H1 (cell line): Measurements from ENCODE around the gene MARCHF3. TPM values are rescaled to one million over a fixed set of nuclear protein-coding genes. Genes with fewer than 3 reads are reported as not detected.

Experiments
- SIX5 ChIP-seq: IDR thresholded peaks from 2 replicates; pipeline ENCODE4 v1.6.1; 2011; ENCODE audit warnings: mild to moderate bottlenecking, low read depth, low read length
- polyA plus RNA-seq, 7 experiments: library from polyadenylated mRNA; depleted of rRNA in 3 of 7; stranded (reverse) in 5 of 7; unstranded in 2 of 7; fragments of >200 nt in 5 of 7; fragments of 200-250 nt in 2 of 7; gene quantifications; 1 replicate in 5 of 7; 2 replicates in 1 of 7; 4 replicates in 1 of 7; pipeline versions ENCODE4 v1.2.1 to v1.2.3, GENCODE V29; 2011 to 2013; ENCODE audit warnings: missing spikeins in 2 of 7, mixed read lengths in 2 of 7
- total RNA-seq: library from RNA; stranded (reverse); fragmentation: NEBNext Ultra II Directional; extraction: Animal tissue kit (Norgen Biotek cat#: 25700); gene quantifications from 2 replicates; pipeline ENCODE4 v1.2.1, GENCODE V29; 2021
- TF ChIP-seq, protein P1 (sequence below), 3 experiments: IDR thresholded peaks; 1 replicate in 2 of 3; 2 replicates in 1 of 3; pipeline versions ENCODE4 v1.5.1 to v1.6.1; 2011; ENCODE audit warnings: low read length in 3 of 3, mild to moderate bottlenecking in 3 of 3, inconsistent platforms in 2 of 3, low read depth in 1 of 3, moderate library complexity in 1 of 3; ENCODE audit not compliant: insufficient read depth in 1 of 3; ENCODE audit errors: control extremely low read depth in 1 of 3

MARCHF3 gene
- total and polyA plus RNA-seq, 2 of the 8 experiments (the other 6 are each of a cell fraction or from before 2014, with no cell fraction given), result 12.0 to 16.9 TPM

DNA sequence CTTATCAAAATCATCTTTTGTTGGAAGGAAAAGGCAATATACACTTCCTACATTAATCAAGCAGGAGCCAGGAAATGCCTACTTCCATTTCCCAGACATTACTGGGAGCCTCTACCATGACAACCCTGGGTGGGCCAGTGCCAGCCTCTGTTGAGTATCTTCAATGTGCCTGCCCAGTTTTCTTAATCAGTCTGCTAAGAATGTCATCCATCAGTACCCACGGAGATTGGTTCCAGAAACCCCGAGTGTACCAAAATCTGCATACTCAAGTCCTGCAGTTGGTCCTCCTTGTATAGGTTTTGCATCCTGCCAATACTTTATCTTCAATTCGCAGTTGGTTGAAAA is 82.4 kb downstream of the MARCHF3 start (continued):
- TF ChIP-seq, protein P1, sequence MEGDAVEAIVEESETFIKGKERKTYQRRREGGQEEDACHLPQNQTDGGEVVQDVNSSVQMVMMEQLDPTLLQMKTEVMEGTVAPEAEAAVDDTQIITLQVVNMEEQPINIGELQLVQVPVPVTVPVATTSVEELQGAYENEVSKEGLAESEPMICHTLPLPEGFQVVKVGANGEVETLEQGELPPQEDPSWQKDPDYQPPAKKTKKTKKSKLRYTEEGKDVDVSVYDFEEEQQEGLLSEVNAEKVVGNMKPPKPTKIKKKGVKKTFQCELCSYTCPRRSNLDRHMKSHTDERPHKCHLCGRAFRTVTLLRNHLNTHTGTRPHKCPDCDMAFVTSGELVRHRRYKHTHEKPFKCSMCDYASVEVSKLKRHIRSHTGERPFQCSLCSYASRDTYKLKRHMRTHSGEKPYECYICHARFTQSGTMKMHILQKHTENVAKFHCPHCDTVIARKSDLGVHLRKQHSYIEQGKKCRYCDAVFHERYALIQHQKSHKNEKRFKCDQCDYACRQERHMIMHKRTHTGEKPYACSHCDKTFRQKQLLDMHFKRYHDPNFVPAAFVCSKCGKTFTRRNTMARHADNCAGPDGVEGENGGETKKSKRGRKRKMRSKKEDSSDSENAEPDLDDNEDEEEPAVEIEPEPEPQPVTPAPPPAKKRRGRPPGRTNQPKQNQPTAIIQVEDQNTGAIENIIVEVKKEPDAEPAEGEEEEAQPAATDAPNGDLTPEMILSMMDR (IDR thresholded peaks at IDR 0.05; ENCODE audit: control extremely low read depth in 1 of 3, insufficient read depth in 1 of 3, low read depth in 1 of 3, low read length in 3 of 3), result no peak
- no peak for TF ChIP-seq SIX5
